Hypothalamus (tissue), 51 donors: ENCODE results near the gene UBE3D.
A peak's percentile ranks its signal among the peaks of the same experiment; 100 is the strongest.
"Not testable (repeated sequence)": the region's sequence is repeated elsewhere in the genome, so short reads cannot be mapped to it uniquely, and the experiment has no call there.

Source experiments
- DNase-seq, 51 donors: peaks; one replicate each; lab custom pipeline; 2025; lab: John Stamatoyannopoulos, UW

UBE3D gene

DNA sequence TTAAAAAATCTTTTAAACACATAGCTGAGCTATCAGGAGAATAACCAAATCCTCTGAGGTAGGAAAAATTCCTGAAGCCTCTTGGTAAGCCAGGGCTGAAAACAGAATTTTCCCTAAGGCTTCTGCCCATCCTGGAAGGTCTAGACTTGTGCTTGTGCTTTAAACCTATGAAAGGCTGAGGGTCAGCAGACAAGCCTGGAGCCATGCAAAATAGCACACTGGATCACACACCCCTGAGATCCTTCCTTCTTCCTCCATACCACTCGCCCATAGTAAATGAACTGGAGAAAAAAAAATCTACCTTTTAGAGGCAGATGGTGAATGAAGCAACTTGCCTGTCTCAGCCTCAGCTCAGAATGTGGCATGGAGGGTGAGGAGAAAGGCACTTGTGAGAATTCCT is 144.4 kb downstream of the UBE3D start:
- no peak for DNase-seq

DNA sequence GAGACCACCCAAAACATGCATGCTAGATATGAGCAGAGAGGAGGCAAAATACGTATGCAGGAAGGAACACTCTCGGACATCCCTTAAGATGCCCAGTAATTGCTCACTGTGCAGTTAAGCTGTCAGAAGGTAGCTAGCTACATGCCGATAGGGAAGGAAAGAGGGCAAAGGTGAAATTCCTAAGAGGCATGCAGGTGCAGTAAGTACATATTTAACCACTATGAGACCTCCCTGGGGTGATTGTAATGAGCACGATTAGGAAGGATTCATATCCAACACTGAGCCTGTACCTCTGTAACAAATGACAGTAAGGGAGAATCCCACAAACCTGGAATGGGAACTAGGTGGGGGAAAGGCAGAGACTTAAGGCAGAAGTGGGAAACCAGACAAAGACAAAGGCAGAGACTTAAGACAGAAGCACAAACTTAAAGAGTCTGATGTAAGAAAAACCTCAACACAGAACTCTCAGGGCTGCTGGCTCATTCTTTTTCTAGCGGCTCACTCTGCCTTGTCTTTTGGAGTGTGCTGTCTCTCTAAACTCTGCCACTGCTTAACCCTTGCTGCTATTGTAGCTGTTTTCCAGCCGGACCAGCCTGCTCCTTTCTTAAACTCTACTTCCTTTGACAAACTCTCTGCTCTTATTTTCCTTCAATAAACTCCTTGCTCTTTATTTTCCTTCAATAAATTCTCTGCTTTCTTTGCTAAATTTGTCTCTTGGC is 148.1 kb downstream of the UBE3D start:
- peak in 1 of 51 donors; percentile 3 for DNase-seq

GRCh38 chr6:82915666-82916065 is 150.0 kb downstream of the UBE3D start:
- DNase-seq = no peak

- no peak for DNase-seq
These were observed 151.1 kb downstream of the UBE3D start for GRCh38 chr6:82914511-82914910.

- no peak for DNase-seq
These were observed 154.8 kb downstream of the UBE3D start for GRCh38 chr6:82910820-82911219.

GRCh38 chr6:82910395-82910794 is 155.2 kb downstream of the UBE3D start:
- DNase-seq = no peak

GRCh38 chr6:82909551-82909950 is 156.1 kb downstream of the UBE3D start:
- DNase-seq = no peak

- DNase-seq = peak in 1 of 51 donors; percentile 2
These were observed 157.0 kb downstream of the UBE3D start for GRCh38 chr6:82908661-82909060.

DNA sequence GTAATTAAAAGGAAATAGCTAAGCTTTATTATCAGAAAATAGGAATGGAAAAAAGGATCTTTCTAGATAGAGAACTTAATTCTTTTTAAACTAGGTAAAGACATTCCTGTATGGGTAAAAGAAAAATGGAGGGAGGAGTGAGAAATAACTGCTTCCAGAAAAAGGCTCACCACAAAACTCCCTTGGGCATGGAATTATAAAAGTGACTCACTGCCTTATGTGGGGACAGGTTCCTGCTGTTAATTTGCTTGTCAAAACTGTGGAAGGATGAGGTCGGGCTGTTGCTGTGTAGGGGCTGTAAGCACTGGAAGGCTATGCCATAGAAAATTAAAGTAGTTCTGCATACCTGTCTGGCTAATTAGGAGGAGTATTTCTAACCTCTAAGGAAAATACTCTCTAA is 158.7 kb downstream of the UBE3D start:
- no peak for DNase-seq

DNA sequence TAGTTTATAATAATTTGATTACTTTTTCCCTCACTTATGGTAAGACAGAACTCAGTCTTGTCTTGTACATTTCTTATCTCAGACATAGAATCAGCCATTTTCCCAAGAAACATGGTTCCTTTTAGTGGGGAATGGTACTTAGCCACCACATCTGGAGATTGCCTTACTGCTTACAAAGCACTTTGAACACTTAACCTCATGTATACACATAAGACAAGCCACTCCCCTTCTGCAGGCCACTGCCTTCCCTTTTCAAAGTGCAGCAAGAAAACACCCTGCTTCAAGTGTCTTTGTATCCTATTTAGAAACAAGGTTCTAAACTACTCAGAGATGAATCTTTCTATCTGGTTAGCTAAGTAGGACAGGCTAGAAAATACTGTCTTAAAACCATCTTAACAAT is 159.2 kb downstream of the UBE3D start:
- DNase-seq = no peak

GRCh38 chr6:82904860-82905259 is 160.8 kb downstream of the UBE3D start:
- DNase-seq = no peak

DNA sequence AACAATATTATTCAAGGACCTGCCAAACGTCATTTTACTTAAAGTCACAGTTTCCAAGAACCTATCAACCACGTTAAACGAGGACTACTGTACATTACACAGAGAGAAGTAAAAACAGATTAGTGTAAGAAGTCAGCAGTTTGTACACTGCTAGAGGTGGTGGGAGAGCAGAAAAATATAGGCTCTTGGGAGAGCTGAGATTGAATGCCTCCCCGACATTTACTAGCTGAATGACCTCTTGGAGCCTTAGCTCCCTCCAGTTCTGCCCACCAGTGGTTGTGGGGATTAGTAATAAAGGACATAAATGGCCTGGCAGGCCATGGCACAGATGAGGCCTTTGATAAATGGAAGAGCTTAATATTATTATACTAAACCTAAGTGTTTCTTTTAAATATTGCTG is 161.4 kb downstream of the UBE3D start:
- DNase-seq = no peak

DNA sequence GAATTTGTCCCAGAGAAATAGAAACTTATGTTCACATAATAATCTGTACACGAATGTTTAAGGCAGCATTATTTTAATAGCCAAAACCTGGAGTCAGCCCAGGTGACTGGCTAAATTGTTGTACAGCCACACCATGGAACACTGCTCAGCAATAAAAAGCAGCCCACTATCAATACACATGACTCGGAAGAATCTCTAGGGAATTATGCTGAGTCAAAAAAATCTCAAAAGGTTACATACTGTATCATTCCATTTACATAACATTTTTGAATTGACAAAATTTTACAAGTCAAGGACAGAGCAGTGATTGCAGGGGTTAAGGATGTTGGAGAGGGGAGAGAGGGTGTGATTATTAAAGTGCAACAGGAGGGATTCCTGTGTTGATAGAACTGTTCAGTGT is 163.4 kb downstream of the UBE3D start:
- no peak for DNase-seq

- DNase-seq = no peak
These were observed 170.9 kb downstream of the UBE3D start for GRCh38 chr6:82894653-82895259.

DNA sequence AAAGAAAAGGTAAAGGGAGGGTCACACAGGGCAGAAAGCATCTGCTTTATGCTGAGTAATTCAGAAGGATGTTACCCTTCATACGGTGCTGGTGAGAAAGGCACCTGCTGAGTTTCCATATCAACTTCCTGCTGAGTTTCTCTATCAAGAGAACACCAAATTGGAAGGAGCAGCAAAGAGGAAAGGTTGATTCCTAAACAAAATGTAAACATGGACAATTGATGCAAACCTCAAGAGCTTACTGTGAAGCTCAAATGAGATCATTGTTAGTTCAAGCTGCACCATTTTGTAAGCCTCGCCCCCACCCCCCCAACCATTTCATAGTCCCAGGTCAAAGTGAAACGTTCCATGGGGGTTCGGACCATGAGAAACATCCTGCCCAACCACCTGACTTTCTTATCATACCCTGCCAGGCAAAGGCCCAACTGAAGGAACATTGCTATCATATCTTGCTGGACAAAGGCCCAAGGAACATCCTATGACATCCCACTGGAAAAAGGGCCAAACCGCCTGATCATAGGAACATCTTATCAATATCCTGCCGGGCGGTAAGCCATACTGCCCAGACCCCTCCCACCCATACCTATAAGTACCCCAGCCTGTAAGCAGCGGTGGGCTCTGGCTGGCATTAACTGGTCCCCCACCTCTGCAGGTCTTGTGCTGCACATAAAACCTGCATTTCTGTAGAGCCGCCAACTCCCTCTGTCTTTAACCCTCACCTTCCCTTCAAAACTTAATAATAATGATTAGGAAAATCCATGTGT is 171.6 kb downstream of the UBE3D start:
- DNase-seq = no peak

DNA sequence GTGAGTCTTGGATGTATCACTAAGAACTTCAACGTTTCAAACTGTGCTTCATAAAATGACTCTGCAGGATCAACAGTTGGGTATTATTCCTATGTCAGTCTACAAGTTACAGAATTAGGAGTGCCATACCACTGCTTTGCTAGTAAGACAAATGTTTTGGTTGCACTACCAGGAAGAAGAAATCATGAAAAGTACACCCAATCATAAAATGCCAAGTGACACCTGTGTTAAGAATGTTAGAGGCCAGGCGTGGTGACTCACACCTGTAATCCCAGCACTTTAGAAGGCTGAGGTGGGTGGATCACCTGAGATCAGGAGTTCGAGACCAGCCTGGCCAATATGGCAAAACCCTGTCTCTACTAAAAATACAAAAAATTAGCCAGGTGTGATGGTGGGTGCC is 174.1 kb downstream of the UBE3D start:
- DNase-seq = not testable (repeated sequence)

DNA sequence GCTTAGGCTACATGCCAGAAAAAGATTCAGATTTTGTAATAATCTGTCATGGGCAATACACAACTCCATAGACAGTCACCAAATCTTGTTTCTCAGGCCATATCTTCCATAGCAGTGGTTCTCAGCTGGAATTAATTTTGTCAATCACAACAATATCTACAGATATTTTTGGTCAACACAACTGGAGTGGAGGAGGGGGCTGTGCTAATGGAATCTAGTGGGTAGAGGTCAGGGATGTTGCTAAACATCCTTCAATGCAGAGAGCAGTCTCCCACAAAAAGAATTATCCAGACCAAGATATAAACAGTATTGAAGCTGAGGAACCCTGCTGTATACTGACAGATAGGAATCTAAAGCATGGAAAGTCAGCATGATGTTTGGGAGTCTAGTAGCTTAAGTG is 174.6 kb downstream of the UBE3D start:
- no peak for DNase-seq

- DNase-seq = no peak
These were observed 175.4 kb downstream of the UBE3D start for GRCh38 chr6:82890240-82890639.

GRCh38 chr6:82889143-82889542 is 176.5 kb downstream of the UBE3D start:
- DNase-seq = no peak

DNA sequence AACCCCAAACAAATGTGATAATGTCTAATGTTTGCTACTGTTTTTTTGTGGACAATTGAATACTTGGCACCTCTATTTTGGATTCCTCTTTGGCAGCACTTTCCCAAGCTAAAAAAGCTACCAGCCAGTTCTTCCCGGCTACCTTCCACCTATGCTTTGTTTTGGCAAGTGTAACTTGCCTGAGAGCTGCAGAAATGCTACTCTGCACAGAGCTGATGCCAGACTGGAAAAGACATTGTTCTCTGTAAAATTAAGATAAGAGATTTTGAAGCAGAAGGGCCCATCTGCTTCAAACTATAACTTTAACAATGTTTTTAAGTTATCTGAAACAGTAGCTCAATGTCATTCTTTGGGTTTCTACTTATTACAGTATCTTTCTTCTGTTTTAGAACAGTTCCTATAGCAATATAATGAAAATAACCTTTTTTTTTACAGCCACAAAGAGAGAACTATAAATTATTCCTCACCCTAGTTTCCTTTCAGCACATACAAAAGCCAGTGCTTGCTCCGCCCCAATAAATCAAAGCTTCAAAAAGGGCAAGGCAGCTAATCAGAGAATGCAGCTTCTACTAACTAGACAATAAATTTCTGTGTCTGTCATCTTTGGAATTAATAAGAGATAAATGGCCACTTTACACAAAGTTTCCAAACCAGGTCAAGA is 183.1 kb downstream of the UBE3D start:
- no peak for DNase-seq

DNA sequence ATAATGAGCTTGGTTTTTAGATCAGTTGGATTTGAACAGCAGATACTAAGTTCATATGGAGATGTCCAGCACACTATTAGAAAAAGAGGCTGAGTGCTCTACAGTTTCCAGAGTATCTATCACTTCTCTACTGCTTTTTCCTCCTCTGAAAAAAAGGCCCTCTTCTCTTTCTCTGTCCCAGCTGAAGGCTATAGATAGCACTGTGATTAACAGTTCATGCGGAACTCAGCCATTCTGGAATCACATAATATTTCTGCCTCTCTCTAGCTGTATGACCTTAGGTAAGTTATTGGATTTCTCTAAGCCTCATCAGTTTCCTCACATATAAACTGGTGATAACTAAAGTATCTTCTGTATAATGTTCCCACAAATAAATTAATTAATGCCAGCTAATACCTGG is 184.1 kb downstream of the UBE3D start:
- no peak for DNase-seq
